HAP-1 (cell line): ENCODE measurements around the gene SWAP70.
A peak's percentile ranks its signal among the peaks of the same experiment; 100 is the strongest.

Source experiments
- DNase-seq, 2 experiments: peaks; one replicate each; pipeline ENCODE4 v3.0.0-alpha.2; 2016 to 2020; ENCODE audit warnings: low spot score in 2 of 2
- H3K27me3 ChIP-seq: fragments of 250-450 bp; sonication (Bioruptor Pico); 2 replicates; pipeline ENCODE4 v1.5.1; 2020; ENCODE audit warnings: low read depth, mild to moderate bottlenecking, moderate library complexity
- H3K36me3 ChIP-seq: fragments of 250-450 bp; sonication (Bioruptor Pico); replicated peaks from 2 replicates; pipeline ENCODE4 v1.5.1; 2020; ENCODE audit warnings: mild to moderate bottlenecking
- H3K4me1 ChIP-seq: fragments of 250-450 bp; sonication (Bioruptor Pico); 2 replicates; pipeline ENCODE4 v1.5.1; 2020; ENCODE audit warnings: mild to moderate bottlenecking
- H3K4me3 ChIP-seq: fragments of 250-450 bp; sonication (Bioruptor Pico); 2 replicates; pipeline ENCODE4 v1.5.1; 2020; ENCODE audit warnings: mild to moderate bottlenecking, moderate library complexity
- H3K9me3 ChIP-seq: fragments of 250-450 bp; sonication (Bioruptor Pico); 2 replicates; pipeline ENCODE4 v1.5.1; 2020; ENCODE audit warnings: mild to moderate bottlenecking, moderate library complexity
- in situ Hi-C: fragments of 300-500 bp; cut with MboI; formaldehyde crosslinking; loops from 3 replicates; pipeline ENCODE4 v1.14.3; 2020; ENCODE audit warnings: low sequenced_read_pairs, inconsistent platforms, mixed read lengths

Gene SWAP70

DNA sequence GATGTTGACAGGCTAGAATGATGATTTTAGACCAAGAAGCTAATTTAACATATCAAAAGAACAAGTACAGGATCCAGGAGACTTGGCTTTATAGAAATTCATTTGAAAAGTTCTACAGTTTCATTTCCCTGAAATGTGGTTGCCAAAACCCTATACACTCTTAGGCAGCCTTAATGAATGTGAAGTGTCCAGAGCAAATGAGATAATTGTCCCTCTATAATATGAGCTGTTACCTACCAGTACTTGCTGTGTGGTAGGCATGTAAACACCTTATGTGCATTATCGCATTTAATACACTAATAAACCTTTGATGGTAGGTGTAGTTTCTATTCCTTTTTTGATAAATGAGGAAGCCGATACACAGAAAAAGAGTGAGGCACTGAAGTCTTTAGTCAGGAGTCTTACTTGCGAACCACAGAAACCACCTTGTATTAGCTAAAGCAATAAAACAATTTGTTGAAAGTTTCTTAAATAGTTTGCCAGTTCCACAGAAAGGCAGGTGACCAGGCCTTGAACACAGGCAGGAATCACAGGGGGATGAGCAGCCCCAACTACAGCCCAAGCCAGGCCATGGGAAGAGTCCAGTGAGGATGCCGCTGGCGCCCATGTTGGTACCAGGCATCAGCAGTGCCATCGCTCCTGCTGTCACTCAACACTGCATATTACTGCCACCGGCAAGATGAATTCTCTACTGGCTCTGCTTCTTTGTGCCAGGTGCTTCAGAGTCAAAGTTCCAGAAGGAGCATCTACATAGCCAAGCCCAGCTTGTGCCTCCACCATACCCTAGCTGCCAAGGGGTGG lies 81.7 kb downstream of the SWAP70 start:
- Histone ChIP-seq H3K4me3 (no peak overlapping the region), H3K36me3 (peaks cover 9% of the 10 kb centered on the region), H3K4me1 (peaks cover 31% of the 10 kb centered on the region), H3K27me3 (no peaks in the 10 kb centered on the region), H3K9me3 (no peaks in the 10 kb centered on the region)
- in situ Hi-C loops = loop anchor here (10.0 kb wide), 1 partner anchor 131 kb away; no protein-coding TSS in a partner anchor
- peak in 1 of 2 experiments; percentile 58 for DNase-seq

DNA sequence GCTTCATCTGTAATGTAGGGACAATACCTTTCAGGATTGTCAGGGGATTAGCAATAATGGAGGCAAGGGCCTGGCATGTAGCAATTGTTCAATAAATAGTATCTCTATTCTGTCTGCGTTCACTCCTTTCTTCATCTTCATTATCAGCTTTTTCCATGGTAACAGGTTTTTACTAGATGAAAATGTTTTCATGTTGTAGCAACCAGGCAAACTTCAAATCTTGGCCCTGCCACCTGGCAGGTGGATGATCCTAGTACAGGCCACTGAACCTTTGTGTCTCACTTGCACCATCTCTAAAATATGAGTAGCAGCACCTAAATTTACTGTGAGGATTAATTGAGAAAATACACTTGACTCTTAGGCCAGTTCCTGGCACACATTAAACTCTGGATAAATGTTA lies 83.4 kb downstream of the SWAP70 start:
- DNase-seq = peak in 1 of 2 experiments; percentile 41
- Histone ChIP-seq H3K4me3 (no peak overlapping the region), H3K9me3 (no peaks in the 10 kb centered on the region), H3K27me3 (no peaks in the 10 kb centered on the region), H3K36me3 (peaks cover 7% of the 10 kb centered on the region), H3K4me1 (peaks cover 31% of the 10 kb centered on the region)
- in situ Hi-C loops = loop anchor here (10.0 kb wide), 1 partner anchor 132 kb away; no protein-coding TSS in a partner anchor

- peaks cover 31% of the 10 kb centered on the region for H3K4me1 ChIP-seq
- H3K27me3 ChIP-seq = no peaks in the 10 kb centered on the region
- in situ Hi-C loops = loop anchor here (10.0 kb wide), 1 partner anchor 133 kb away; no protein-coding TSS in a partner anchor
- H3K36me3 ChIP-seq = peaks cover 3% of the 10 kb centered on the region
- H3K4me3 ChIP-seq = no peak overlapping the region
- no peak for DNase-seq
- no peaks in the 10 kb centered on the region for H3K9me3 ChIP-seq
Measured at GRCh38 chr11:9747828-9748227, 84.0 kb downstream of the SWAP70 start.

GRCh38 chr11:9748361-9748970 lies 84.6 kb downstream of the SWAP70 start:
- no peak overlapping the region for H3K4me3 ChIP-seq
- in situ Hi-C loops = loop anchor here (10.0 kb wide), 1 partner anchor 134 kb away; no protein-coding TSS in a partner anchor
- peaks cover 3% of the 10 kb centered on the region for H3K36me3 ChIP-seq
- no peaks in the 10 kb centered on the region for H3K27me3 ChIP-seq
- no peaks in the 10 kb centered on the region for H3K9me3 ChIP-seq
- DNase-seq = peak; percentile 66 to 67
- H3K4me1 ChIP-seq = peaks cover 31% of the 10 kb centered on the region

GRCh38 chr11:9750551-9750950 lies 86.7 kb downstream of the SWAP70 start:
- in situ Hi-C loops = no loop called here
- Histone ChIP-seq H3K4me1 (peaks cover 34% of the 10 kb centered on the region), H3K9me3 (no peaks in the 10 kb centered on the region), H3K27me3 (no peaks in the 10 kb centered on the region), H3K4me3 (no peak overlapping the region), H3K36me3 (no peaks in the 10 kb centered on the region; the same call in 1 of the 2 replicates)
- no peak for DNase-seq

GRCh38 chr11:9752091-9752490 lies 88.2 kb downstream of the SWAP70 start:
- Histone ChIP-seq H3K4me1 (peaks cover 25% of the 10 kb centered on the region), H3K27me3 (no peaks in the 10 kb centered on the region)
- in situ Hi-C loops = no loop called here

DNA sequence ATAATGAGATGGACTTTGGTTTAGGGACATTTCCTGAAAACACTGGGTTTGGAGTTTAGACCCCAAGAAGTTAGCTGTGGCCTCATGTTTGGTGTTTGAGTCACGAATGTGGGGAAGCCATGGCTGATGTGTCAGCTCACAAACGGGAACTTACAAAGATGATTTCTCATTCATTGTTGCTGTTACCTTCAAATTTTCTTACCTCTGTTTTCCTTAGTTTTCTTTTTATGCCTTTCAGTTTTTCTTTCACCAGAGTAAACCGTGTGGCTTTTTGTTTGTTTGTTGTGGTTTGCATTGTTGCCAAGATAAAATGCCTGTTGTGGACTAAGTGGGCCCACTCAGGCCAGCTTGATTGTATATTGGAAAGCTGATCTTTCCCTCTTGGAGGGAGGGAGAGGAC lies 89.1 kb downstream of the SWAP70 start:
- no peaks in the 10 kb centered on the region; the same call in 1 of the 2 replicates for H3K36me3 ChIP-seq
- in situ Hi-C loops = no loop called here

More at GRCh38 chr11:9752091-9752490, 88.2 kb downstream of the SWAP70 start:
- Histone ChIP-seq H3K9me3 (no peaks in the 10 kb centered on the region), H3K36me3 (no peaks in the 10 kb centered on the region; the same call in 1 of the 2 replicates), H3K4me3 (no peak overlapping the region)
- no peak for DNase-seq

DNA sequence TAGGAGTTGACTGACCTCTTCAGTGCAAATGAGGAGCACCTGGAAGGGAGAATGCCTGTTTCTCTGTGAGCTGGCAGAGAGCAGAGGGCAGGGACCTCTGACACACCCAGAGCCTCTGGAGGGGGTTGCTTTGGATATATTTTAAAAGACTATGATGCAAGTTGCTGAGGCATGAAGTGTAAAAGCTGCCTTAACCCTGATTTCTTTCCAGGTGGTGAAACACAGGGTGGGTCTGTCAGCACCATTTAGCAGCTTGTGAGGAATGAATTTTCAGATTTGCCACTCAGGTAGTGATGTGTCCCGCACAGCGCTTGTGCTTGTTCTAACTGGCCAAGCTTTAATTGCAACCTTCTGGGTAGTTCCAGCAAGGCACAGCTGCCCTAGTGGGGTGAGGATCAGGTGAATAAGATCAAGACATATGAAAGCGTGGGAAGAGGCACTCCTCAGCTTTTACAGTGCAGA lies 90.2 kb downstream of the SWAP70 start:
- no peak overlapping the region for H3K4me3 ChIP-seq
- H3K4me1 ChIP-seq = peaks cover 28% of the 10 kb centered on the region
- in situ Hi-C loops = no loop called here
- no peaks in the 10 kb centered on the region for H3K27me3 ChIP-seq
- no peaks in the 10 kb centered on the region; the same call in 1 of the 2 replicates for H3K36me3 ChIP-seq
- no peaks in the 10 kb centered on the region for H3K9me3 ChIP-seq
- no peak for DNase-seq

More for the DNA sequence above, 89.1 kb downstream of the SWAP70 start:
- DNase-seq = no peak
- H3K27me3 ChIP-seq = no peaks in the 10 kb centered on the region
- no peaks in the 10 kb centered on the region for H3K9me3 ChIP-seq
- H3K4me1 ChIP-seq = peaks cover 23% of the 10 kb centered on the region
- H3K4me3 ChIP-seq = no peak overlapping the region

- no peaks in the 10 kb centered on the region for H3K27me3 ChIP-seq
- H3K4me1 ChIP-seq = peaks cover 38% of the 10 kb centered on the region
- peak in 1 of 2 experiments; percentile 31 for DNase-seq
- H3K4me3 ChIP-seq = no peak overlapping the region
- H3K36me3 ChIP-seq = no peaks in the 10 kb centered on the region; the same call in 1 of the 2 replicates
- in situ Hi-C loops = loop anchor here (5.0 kb wide), 1 partner anchor 212 kb away; no protein-coding TSS in a partner anchor
- no peaks in the 10 kb centered on the region for H3K9me3 ChIP-seq
Measured at GRCh38 chr11:9755561-9756185, 91.8 kb downstream of the SWAP70 start.

DNA sequence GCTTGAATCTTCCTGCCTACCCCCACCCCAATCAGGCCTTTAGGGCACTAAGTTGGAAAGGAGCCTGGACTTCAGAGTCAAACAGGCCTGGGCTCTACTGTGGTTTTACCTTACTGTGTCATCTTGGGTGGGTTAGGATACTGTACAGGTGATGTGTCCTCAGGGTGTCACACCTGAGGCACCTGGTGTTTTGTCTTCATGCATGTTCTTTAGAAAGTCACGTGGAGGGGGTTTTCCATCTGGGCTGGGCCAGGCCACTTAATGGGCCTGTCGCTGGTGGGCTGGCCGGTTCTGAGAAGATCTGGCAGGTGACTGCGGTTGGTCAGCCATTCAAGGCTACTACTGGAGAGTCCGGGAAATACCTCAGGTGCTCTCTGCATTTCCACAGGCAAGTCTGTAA lies 92.6 kb downstream of the SWAP70 start:
- H3K4me1 ChIP-seq = peaks cover 38% of the 10 kb centered on the region
- no peaks in the 10 kb centered on the region for H3K27me3 ChIP-seq
- in situ Hi-C loops = loop anchor here (5.0 kb wide), 1 partner anchor 211 kb away; no protein-coding TSS in a partner anchor
- DNase-seq = no peak
- no peaks in the 10 kb centered on the region; the same call in 1 of the 2 replicates for H3K36me3 ChIP-seq
- no peaks in the 10 kb centered on the region for H3K9me3 ChIP-seq
- H3K4me3 ChIP-seq = no peak overlapping the region

DNA sequence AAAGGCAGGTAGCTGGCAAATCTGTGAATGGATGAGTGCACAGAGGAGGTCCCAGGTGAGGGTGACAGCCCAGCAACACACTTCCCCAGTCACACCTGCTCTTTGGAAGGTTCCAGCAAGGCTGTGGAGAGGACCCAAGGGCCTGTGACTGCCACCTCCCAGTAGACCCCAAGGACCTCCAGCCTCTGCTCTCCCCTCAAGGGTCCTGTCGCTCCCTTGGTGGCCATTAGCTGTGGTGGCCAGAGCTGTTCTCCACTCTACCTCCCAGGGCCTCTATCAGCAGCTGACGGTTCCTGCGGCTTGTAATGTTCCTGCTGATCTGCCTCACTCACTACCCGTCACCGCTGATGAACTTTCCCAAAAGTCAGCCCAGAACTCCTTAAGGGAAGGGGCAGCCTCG lies 93.0 kb downstream of the SWAP70 start:
- H3K9me3 ChIP-seq = no peaks in the 10 kb centered on the region
- no peaks in the 10 kb centered on the region for H3K36me3 ChIP-seq
- in situ Hi-C loops = loop anchor here (5.0 kb wide), 1 partner anchor 210 kb away; no protein-coding TSS in a partner anchor
- no peak overlapping the region for H3K4me3 ChIP-seq
- DNase-seq = no peak
- peaks cover 38% of the 10 kb centered on the region for H3K4me1 ChIP-seq
- no peaks in the 10 kb centered on the region for H3K27me3 ChIP-seq

DNA sequence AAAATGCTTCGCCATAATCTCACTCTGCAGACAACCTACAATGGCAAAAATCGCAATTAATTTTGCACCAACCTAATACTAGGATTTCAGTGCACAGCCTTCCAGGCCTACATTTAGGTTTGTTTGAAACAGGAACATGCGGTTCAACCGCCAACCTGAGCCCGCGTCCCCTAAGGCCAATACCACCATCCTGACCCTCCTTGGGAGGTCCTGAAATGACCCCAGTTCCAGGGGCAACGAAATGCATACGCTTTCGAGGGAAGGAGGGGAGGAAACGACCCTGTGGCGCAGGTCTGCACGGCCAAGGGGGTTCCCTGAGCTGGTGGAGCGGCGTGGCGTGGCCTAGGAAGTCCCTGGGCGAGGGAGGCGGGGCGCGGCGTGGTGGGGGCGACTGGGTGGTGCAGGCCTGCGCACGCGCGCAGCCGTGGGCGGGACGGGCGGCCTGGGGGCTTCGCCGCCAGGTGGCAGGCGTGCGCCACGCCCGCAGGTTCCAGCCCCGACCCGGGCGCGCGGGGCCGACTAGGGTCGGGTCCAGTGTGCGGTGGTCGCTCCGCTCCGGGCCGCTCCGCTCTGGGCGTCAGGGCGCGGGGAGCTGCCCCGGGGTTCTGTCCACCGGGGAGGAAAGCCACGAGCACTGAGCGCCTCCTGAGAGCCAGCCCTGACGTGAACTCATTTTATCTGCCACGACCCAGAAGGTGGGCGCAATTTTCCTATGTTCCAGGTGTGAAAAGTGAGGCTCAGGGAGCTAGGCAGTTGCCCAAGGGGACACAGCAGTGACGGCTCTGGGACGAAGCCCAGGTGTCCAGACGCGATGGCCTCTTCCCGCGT lies 94.1 kb downstream of the SWAP70 start:
- peaks cover 38% of the 10 kb centered on the region for H3K4me1 ChIP-seq
- peak; percentile 66 to 94 for DNase-seq
- in situ Hi-C loops = loop anchor here (5.0 kb wide), 1 partner anchor 209 kb away; no protein-coding TSS in a partner anchor
- no peaks in the 10 kb centered on the region for H3K9me3 ChIP-seq
- no peaks in the 10 kb centered on the region for H3K27me3 ChIP-seq
- H3K36me3 ChIP-seq = no peaks in the 10 kb centered on the region
- H3K4me3 ChIP-seq = peak overlapping the region; percentile 46
